Spleen (tissue), 7 donors: ENCODE results near the gene CYP39A1.

Source experiments
- CTCF ChIP-seq, 11 experiments: fragments of 200-600 bp in 7 of 11; fragments of 450-650 bp in 4 of 11; sonication (generic) in 4 of 11; IDR thresholded peaks in 8 of 11; conservative IDR thresholded peaks in 3 of 11; 1 replicate in 7 of 11; 2 replicates in 4 of 11; pipeline versions ENCODE4 v1.4.0 to v1.8.0; 2016 to 2021; ENCODE audit warnings: antibody characterized with exemption in 11 of 11, inconsistent platforms in 4 of 11, mild to moderate bottlenecking in 1 of 11
- POLR2A ChIP-seq, 3 donors: fragments of 450-650 bp; IDR thresholded peaks; one replicate each; pipeline ENCODE4 v1.5.1; 2017; ENCODE audit warnings: antibody characterized with exemption in 3 of 3, mild to moderate bottlenecking in 1 of 3
- POLR2AphosphoS5 ChIP-seq, 3 donors: sonication (generic); formaldehyde crosslinking; IDR thresholded peaks; one replicate each; pipeline ENCODE4 v1.5.1; 2017; ENCODE audit warnings: antibody characterized with exemption in 3 of 3
- donor health status: DM: no; HTN: no; CAD: no; lungs with moderate emphysema.
- donor health status: DM: no; HTN: no; CAD: no.
- donor health status: DM: no; HTN: no; CAD: no.

GRCh38 chr6:46598215-46598614, 54.4 kb downstream of the CYP39A1 start:
- no peak for TF ChIP-seq CTCF (IDR thresholded peaks at IDR 0.05 in 8 of 11, conservative IDR thresholded peaks at IDR 0.05 in 3 of 11)
- no peak for TF ChIP-seq POLR2A (IDR thresholded peaks at IDR 0.05)
- TF ChIP-seq POLR2AphosphoS5 (IDR thresholded peaks at IDR 0.05): no peak
